Kidney capillary endothelial cell (primary cell): ENCODE data around the gene KIF7.
A peak's percentile ranks its signal among the peaks of the same experiment; 100 is the strongest.
"Not testable (repeated sequence)": the region's sequence is repeated elsewhere in the genome, so short reads cannot be mapped to it uniquely, and the experiment has no call there.

Experiments
- DNase-seq: peaks from one replicate; pipeline ENCODE4 v3.0.0-alpha.2; 2018; ENCODE audit warnings: low spot score

Gene KIF7

DNA sequence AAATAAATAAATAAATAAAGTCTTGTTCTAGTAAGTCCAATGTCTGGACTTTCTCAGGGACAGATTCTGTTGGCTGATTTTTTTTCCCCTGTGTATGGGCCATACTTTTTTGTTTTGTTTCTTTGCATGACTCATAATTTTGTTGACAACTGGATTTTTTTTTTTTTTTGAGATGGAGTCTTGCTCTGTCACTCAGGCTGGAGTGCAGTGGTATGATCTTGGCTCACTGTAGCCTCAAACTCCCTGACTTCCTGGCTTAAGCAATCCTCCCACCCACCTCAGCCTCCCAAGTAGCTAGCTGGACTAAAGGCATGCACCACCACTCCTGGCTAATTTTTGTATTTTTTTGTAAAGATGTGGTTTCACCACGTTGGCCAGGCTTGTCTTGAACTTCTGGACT, 41.1 kb downstream of the KIF7 start:
- no peak for DNase-seq

DNA sequence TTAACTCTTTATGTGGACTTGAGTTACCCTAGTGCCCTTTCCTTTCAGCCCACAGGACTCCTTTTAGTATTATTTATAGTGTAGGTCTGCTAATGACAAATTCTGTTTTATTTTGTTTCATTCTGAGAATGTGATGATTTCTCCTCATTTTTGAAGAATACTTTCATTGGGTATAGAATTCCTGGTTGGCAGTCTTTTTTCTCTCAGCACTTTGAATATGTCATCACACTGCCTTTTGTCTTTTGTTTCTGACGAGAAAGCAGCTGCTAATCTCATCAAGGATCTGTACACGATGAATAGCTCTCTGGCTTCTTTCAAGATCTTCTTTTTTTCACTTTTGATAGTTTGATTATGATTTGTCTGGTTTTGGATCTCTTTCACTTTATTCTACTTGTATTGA, 42.2 kb downstream of the KIF7 start:
- DNase-seq: no peak

DNA sequence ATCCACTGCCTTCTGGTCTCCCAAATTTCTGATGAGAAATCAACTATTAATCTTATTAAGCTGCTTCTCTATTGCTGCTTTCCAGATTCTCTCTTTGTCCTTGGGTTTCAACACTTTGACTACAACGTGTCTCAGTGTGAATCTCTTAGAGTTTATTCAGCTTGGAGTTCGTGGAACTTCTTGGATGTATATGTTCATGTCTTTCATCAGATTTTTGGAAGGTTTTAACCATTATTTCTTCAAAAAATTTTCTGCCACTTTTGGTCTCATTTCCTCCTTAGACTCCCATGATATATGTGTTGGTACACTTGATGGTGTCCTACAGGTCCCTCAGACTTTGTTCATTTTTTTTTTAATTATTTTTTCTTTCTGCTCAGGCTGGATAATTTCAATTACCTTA, 44.0 kb downstream of the KIF7 start:
- DNase-seq: no peak

DNA sequence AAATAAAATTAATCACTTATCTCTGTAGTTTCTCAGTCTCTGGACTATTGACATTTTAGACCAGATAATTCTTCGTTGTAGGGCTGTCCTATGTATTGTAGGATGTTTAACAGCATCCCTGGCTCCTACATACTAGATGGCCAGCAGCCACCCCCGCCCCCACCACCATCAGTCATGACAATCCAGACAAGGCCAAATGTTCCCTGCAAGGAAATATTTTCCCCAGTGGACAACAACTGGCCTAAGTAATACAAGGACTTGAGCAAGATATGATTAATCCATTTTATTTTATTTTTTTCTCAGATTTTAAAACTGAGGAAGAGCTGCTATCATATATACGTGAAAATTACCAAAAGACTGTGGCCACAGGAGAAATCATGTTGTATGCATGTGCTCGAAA, 56.2 kb downstream of the KIF7 start:
- DNase-seq: no peak

DNA sequence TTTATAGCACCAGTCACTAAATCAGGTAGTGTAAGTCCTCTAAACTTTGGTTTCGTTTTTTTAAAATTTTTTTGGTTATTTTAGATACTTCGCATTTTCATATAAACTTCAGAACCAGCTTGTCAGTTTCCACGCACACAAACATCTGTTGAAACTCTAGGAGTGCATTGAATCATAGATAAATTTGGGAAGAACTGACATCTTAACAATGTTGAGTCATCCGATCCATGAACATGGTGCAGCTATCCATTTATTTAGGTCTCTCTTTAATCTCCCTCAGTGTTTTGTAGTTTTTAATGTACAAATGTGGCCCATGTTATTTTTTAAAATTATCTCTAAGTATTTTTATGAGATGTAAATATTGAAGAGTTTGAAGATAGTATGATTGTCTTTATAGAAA, 62.2 kb downstream of the KIF7 start:
- no peak for DNase-seq

DNA sequence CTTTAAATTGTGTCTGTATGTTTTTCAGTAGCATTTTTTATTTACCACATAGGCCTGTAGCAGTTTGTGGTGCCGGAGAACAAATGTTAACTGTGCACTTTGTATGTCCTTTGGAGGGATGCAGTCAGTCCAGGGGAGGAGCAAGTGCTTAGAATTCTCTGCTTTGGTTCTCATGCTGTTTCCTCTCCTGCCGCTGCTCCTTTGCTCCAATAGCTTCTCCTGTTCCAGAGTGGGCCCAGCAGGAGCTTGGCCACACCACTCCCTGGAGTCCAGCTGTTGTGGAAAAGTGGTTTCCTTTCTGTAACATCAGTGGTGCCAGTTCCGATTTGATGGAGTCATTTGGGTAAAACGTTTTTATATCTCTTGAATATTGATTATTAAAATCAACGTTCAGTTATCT, 63.4 kb downstream of the KIF7 start:
- no peak for DNase-seq

DNA sequence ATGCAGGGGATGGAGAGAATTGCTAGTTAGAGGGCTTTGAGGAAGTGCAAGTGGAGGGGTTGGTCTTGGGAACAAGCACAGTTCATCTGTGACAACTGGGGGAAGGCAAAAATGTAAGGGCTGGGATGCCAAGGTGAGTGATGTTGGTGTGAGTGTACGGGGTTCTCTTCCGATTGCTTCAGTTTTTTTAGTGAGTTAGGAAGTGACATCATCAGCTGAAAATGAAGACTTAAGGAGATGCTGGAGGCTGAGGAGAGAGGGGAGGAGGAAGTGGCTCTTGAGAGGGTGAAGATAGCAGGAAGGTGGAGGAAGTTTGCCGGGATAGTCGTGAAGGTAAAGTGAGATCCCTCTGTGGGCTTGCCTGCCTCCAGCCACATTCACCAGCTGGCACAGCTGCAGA, 67.3 kb downstream of the KIF7 start:
- DNase-seq: peak; percentile 33

DNA sequence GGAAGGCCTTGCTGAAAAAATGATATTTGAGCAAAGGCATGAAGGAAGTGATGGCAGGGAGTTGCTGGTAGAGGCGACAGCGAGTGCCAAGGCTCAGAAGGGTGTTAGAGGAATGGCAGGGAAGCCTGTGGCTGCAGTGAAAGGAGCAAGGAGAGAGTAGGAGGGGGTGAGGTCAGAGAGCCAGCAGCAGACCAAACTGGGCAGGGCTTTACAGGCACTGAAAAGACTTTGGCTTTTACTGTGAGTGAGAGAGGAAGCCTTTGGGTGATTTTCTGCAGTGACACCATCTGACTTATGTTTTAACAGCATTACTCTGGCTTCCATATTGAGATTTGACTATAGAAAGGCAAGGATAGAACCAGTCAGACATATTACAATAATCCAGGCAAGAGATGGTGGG, 68.6 kb downstream of the KIF7 start:
- no peak for DNase-seq

DNA sequence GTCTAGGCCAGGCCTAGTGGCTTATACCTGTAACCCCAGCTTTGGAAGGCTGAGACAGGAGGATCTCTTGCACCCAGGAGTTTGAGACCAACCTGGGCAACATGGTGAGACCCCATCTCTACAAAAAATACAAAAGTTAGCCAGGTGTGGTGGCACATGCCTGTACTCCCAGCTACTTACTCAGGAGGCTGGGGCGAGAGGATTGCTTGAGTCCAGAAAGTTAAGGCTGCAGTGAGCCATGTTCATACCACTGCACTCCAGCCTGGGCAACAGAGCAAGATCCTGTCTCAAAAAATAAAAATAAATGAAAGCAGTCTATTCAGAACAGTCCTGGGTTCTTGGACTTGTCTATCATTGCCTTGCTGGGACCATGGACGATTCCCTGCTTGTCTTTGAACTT, 74.5 kb downstream of the KIF7 start:
- not testable (repeated sequence) for DNase-seq

DNA sequence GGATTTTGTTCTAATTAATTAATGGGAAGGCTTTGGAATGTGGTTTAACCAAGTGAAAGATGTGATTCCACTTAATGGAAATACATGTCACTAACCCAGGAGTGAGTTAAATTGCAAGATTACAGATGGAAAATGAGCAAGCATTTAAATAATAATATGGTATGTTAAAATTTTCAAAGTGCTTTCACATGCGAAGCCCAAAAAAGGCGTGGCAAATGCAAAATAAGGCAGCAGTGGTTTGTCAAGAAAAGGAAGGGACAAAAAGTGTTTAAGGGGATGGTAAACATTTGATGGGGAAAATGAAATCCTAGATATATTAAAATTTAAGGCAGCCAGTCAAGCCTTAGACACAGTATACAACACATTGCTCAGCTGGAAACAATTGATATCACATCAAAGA, 77.1 kb downstream of the KIF7 start:
- no peak for DNase-seq
